Measurements from ENCODE around the gene LRSAM1. TPM values are rescaled to one million over a fixed set of nuclear protein-coding genes. Genes with fewer than 3 reads are reported as not detected.

Gene LRSAM1
- total RNA-seq, 4 donors from 2014 or later = 8.0 to 16.2 (median 12.9) TPM

- Histone ChIP-seq H3K4me3 (peak overlapping the region in 2 of 4 donors; percentile 9 to 13), H3K27me3 (no peaks in the 10 kb centered on the region), H3K36me3 (peaks cover 0 to 54% (median 0%) of the 10 kb centered on the region in 3 donors), H3K4me1 (peaks cover 93 to 100% (median 96%) of the 10 kb centered on the region in 3 donors), H3K9me3 (no peaks in the 10 kb centered on the region), H3K27ac (peak overlapping the region; percentile 84 to 93 (median 92))
- 55 to 66% methylated on average over 11 to 14 of the region's 17 CpGs for WGBS, 2 donors
- no peak for DNase-seq
- no peak for TF ChIP-seq POLR2A (IDR thresholded peaks at IDR 0.05)
- no peak for TF ChIP-seq CTCF (IDR thresholded peaks at IDR 0.05)
- intact Hi-C loops (cut with DNase I) = no loop called here
Observed at GRCh38 chr9:127539259-127539981, 88.1 kb downstream of the LRSAM1 start.

DNA sequence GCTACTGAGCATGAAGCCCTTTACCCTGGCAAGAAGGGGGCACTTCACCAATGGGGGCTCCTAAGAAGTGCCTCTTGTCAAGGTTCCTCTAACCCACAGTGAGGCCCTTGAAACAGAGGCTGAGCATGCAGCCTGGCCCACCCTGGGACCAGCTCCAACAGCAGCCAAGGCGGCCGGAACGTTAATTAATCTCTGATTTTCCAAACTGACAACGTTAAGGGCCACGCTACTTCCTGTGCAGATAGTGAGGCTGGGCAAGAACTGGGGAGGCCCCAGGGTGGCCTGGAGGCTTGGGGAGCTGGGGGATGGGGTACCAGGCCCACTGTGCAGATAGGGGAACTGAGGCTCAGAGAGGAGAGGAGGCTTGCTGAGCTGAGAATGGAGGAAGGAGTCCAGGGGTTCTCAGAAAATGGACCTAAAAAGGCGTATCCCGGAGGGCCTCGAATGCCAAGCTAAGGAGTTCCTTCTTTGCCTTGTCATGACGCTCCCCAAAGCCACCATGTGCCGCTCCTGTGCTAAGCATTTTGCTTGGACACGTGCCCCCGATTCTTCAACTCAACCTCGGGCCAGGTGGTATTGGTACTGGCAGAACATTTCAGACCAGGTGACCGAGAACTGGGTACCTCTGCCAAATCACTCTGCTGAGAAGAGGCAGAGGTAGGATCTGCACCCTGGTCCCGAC lies 88.8 kb downstream of the LRSAM1 start:
- DNase-seq = no peak
- TF ChIP-seq POLR2A (IDR thresholded peaks at IDR 0.05) (no peak), CTCF (IDR thresholded peaks at IDR 0.05) (no peak)
- Histone ChIP-seq H3K36me3 (peaks cover 0 to 47% (median 0%) of the 10 kb centered on the region in 3 donors), H3K4me3 (peak overlapping the region in 3 of 4 donors; percentile 11 to 33 (median 13)), H3K27ac (peak overlapping the region; percentile 84 to 93 (median 92)), H3K4me1 (peaks cover 95 to 100% (median 96%) of the 10 kb centered on the region in 3 donors), H3K9me3 (no peaks in the 10 kb centered on the region), H3K27me3 (no peaks in the 10 kb centered on the region)
- 46 to 70% methylated on average over 9 to 10 of the region's 15 CpGs for WGBS, 2 donors
- intact Hi-C loops (cut with DNase I) = loop anchor here (5.0 kb wide), 1 partner anchor 42 kb away; no protein-coding TSS in a partner anchor

- no peak for DNase-seq
- H3K27me3 ChIP-seq = no peaks in the 10 kb centered on the region
- H3K4me1 ChIP-seq = peaks cover 95 to 100% (median 96%) of the 10 kb centered on the region in 3 donors
- H3K9me3 ChIP-seq = no peaks in the 10 kb centered on the region
- WGBS, 2 donors = 30% methylated on average over 2 of the region's 13 CpGs; no CpG with 5 or more reads in 1 of the 2 donors
- H3K27ac ChIP-seq = peak overlapping the region; percentile 84 to 93 (median 92)
- intact Hi-C loops (cut with DNase I) = loop anchor here (5.0 kb wide), 1 partner anchor 42 kb away; no protein-coding TSS in a partner anchor
- peaks cover 0 to 41% (median 0%) of the 10 kb centered on the region in 3 donors for H3K36me3 ChIP-seq
- peak overlapping the region in 3 of 4 donors; percentile 11 to 33 (median 13) for H3K4me3 ChIP-seq
- TF ChIP-seq POLR2A (IDR thresholded peaks at IDR 0.05) = no peak
- peak in 4 of 6 experiments; percentile 16 to 51 (median 36) for TF ChIP-seq CTCF (IDR thresholded peaks at IDR 0.05)
Observed at GRCh38 chr9:127540664-127541041, 89.3 kb downstream of the LRSAM1 start.

GRCh38 chr9:127541176-127541575 lies 89.9 kb downstream of the LRSAM1 start:
- TF ChIP-seq POLR2A (IDR thresholded peaks at IDR 0.05) (no peak), CTCF (IDR thresholded peaks at IDR 0.05) (no peak)
- intact Hi-C loops (cut with DNase I) = loop anchor here (5.0 kb wide), 1 partner anchor 41 kb away; no protein-coding TSS in a partner anchor
- H3K27ac ChIP-seq = peak overlapping the region; percentile 84 to 93 (median 92)
- peaks cover 0 to 36% (median 0%) of the 10 kb centered on the region in 3 donors for H3K36me3 ChIP-seq
- WGBS, 2 donors = 65% methylated on average over 7 of the region's 7 CpGs; no CpG with 5 or more reads in 1 of the 2 donors
- H3K9me3 ChIP-seq = no peaks in the 10 kb centered on the region
- DNase-seq = no peak
- H3K4me1 ChIP-seq = peaks cover 95 to 100% (median 96%) of the 10 kb centered on the region in 3 donors
- H3K4me3 ChIP-seq = peak overlapping the region in 2 of 4 donors; percentile 19 to 31
- H3K27me3 ChIP-seq = no peaks in the 10 kb centered on the region

Measured in esophagus squamous epithelium (tissue), 5 donors.